Neutrophil (primary cell): ENCODE measurements around the gene SORCS2.

Experiments used
- H3K27ac ChIP-seq: fragments of 200-600 bp; sonication (generic); 2 replicates; pipeline ENCODE4 v1.5.1; 2016; ENCODE audit warnings: mild to moderate bottlenecking, moderate library complexity
- H3K27me3 ChIP-seq: fragments of 200-600 bp; sonication (generic); 2 replicates; pipeline ENCODE4 v1.6.0; 2016; ENCODE audit warnings: mild to moderate bottlenecking
- H3K36me3 ChIP-seq: fragments of 200-600 bp; sonication (generic); 2 replicates; pipeline ENCODE4 v1.5.1; 2017
- H3K4me1 ChIP-seq, 2 experiments: fragments of 200-600 bp in 1 of 2; sonication (generic) in 1 of 2; 1 replicate in 1 of 2; 2 replicates in 1 of 2; pipeline versions ENCODE4 v1.5.1 to v1.6.1; 2013 to 2016; ENCODE audit warnings: low read depth in 1 of 2, low read length in 1 of 2, mild to moderate bottlenecking in 1 of 2, moderate library complexity in 1 of 2; ENCODE audit not compliant: control insufficient read depth in 1 of 2, insufficient read depth in 1 of 2
- H3K4me3 ChIP-seq, 2 experiments: fragments of 200-600 bp in 1 of 2; sonication (generic) in 1 of 2; 1 replicate in 1 of 2; 2 replicates in 1 of 2; pipeline ENCODE4 v1.5.1; 2013 to 2016; ENCODE audit warnings: low read depth in 1 of 2, low read length in 1 of 2, mild to moderate bottlenecking in 1 of 2, moderate library complexity in 1 of 2
- H3K9me3 ChIP-seq: fragments of 200-600 bp; sonication (generic); 2 replicates; pipeline ENCODE4 v1.5.1; 2016
- CTCF ChIP-seq: fragments of 200-600 bp; sonication (generic); IDR thresholded peaks from 2 replicates; pipeline ENCODE4 v1.5.1; 2016; ENCODE audit warnings: antibody characterized with exemption

Gene SORCS2

GRCh38 chr4:7687796-7688195, 495.5 kb downstream of the SORCS2 start:
- Histone ChIP-seq H3K9me3 (no peaks in the 10 kb centered on the region), H3K27me3 (no peaks in the 10 kb centered on the region), H3K27ac (no peak overlapping the region), H3K36me3 (no peaks in the 10 kb centered on the region), H3K4me1 (no peaks in the 10 kb centered on the region), H3K4me3 (no peak overlapping the region)
- TF ChIP-seq CTCF, result no peak

- H3K4me1 ChIP-seq, result no peaks in the 10 kb centered on the region
- TF ChIP-seq CTCF, result no peak
- H3K4me3 ChIP-seq, result no peak overlapping the region
- no peaks in the 10 kb centered on the region for H3K36me3 ChIP-seq
- H3K27me3 ChIP-seq, result no peaks in the 10 kb centered on the region
- no peak overlapping the region for H3K27ac ChIP-seq
- H3K9me3 ChIP-seq, result no peaks in the 10 kb centered on the region
Observed at GRCh38 chr4:7689773-7690693, 497.7 kb downstream of the SORCS2 start.

GRCh38 chr4:7691061-7691460, 498.7 kb downstream of the SORCS2 start:
- Histone ChIP-seq H3K27me3 (no peaks in the 10 kb centered on the region), H3K4me3 (no peak overlapping the region), H3K4me1 (no peaks in the 10 kb centered on the region), H3K27ac (no peak overlapping the region), H3K9me3 (no peaks in the 10 kb centered on the region), H3K36me3 (no peaks in the 10 kb centered on the region)
- TF ChIP-seq CTCF, result no peak

DNA sequence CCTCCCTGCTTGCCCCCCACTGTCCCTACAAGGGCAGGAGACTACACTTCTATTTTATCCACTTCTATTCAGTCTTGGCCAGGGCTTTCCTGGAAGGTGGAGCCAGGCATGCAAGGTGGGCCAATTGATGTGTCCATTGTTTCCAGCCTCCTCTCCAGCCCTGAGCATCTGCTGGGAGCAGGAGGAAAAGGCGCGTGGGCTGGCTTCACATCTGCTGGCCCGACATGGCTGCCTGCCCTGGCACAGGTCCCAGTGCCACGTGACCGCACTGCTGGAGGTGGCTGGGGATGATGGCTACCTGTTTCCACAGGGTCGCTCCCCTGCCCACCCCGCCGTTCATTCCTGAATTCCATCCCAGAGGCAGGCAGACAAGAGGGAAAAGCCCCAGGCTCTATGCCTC, 499.6 kb downstream of the SORCS2 start:
- Histone ChIP-seq H3K27ac (no peak overlapping the region), H3K9me3 (no peaks in the 10 kb centered on the region), H3K27me3 (no peaks in the 10 kb centered on the region), H3K4me3 (no peak overlapping the region), H3K4me1 (no peaks in the 10 kb centered on the region), H3K36me3 (no peaks in the 10 kb centered on the region)
- TF ChIP-seq CTCF, result no peak

DNA sequence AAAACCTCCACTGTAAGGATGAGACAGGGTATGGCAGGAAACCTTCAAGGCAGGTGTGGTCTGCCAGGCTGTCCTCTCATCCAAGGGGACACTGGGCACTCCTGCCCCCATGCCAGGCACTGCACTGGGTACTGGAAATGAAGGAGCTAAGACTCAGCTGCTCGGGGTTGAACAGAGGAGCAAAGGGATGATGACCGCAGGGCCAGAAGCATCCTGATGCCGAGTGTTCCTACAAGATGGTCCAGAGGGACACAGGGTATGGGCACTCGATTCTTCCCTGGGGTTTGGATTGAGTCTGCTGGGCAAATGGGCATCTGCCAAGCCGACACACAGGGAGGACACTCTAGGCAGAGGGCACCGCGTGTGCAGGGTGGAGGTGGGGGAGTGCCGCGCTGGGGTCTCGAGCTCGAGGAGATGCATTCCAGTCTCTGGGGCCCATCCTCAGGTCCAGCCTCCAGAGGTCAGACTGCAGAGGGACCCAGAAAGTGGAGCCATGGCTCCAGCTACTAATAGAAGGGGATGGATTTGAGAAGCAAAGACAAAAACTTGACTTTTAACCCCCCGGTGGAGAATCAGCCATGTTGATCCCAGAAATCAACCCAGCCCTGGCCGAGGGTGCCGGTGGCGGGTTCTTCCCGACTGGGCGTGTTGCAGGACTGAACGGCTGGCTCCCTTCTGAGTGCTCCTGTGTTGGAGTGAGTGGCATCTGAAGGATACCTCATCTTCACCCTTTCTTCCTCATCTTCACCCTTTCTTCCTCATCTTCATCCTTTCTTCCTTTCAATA, 500.3 kb downstream of the SORCS2 start:
- H3K27me3 ChIP-seq, result no peaks in the 10 kb centered on the region
- H3K9me3 ChIP-seq, result no peaks in the 10 kb centered on the region
- no peak overlapping the region for H3K27ac ChIP-seq
- no peak overlapping the region for H3K4me3 ChIP-seq
- no peaks in the 10 kb centered on the region for H3K36me3 ChIP-seq
- no peaks in the 10 kb centered on the region for H3K4me1 ChIP-seq
- TF ChIP-seq CTCF, result no peak
